ENCODE data around the gene IPO4.
"Not testable (repeated sequence)": the region's sequence is repeated elsewhere in the genome, so short reads cannot be mapped to it uniquely, and the experiment has no call there.

Gene IPO4

GRCh38 chr14:24188251-24189058, at the start of gene IPO4:
TSS of gene IPO4 (minus strand) at chr14:24188816. CDS start at chr14:24188787, 29 bp downstream.
- peak; percentile 98 for DNase-seq (ENCODE audit: low spot score)

- DNase-seq (ENCODE audit: low spot score), result no peak
These were observed 49.5 kb upstream of the IPO4 start for GRCh38 chr14:24238123-24238522.

GRCh38 chr14:24237463-24237955, 48.9 kb upstream of the IPO4 start:
- no peak for DNase-seq (ENCODE audit: low spot score)

- no peak for DNase-seq (ENCODE audit: low spot score)
These were observed 48.3 kb upstream of the IPO4 start for GRCh38 chr14:24236689-24237462.

- no peak for DNase-seq (ENCODE audit: low spot score)
These were observed 47.4 kb upstream of the IPO4 start for GRCh38 chr14:24235804-24236688.

GRCh38 chr14:24234095-24235005, 45.7 kb upstream of the IPO4 start:
- DNase-seq (ENCODE audit: low spot score), result no peak

GRCh38 chr14:24233538-24233866, 44.9 kb upstream of the IPO4 start:
- DNase-seq (ENCODE audit: low spot score), result no peak

- DNase-seq (ENCODE audit: low spot score), result peak; percentile 81
These were observed 44.3 kb upstream of the IPO4 start, which contains the start of gene GMPR2 for GRCh38 chr14:24232645-24233537. TSS of gene GMPR2 (plus strand) at chr14:24232929. CDS start at chr14:24233254, 325 bp downstream.

GRCh38 chr14:24232121-24232644, 43.6 kb upstream of the IPO4 start, which contains the start of gene NEDD8:
TSS of gene NEDD8 (minus strand) at chr14:24232367. CDS start at chr14:24232267, 100 bp downstream.
- DNase-seq (ENCODE audit: low spot score), result peak; percentile 95

GRCh38 chr14:24231263-24232120, 42.9 kb upstream of the IPO4 start:
- DNase-seq (ENCODE audit: low spot score), result no peak

- no peak for DNase-seq (ENCODE audit: low spot score)
These were observed 40.3 kb upstream of the IPO4 start for GRCh38 chr14:24228902-24229301.

GRCh38 chr14:24226473-24226872, 37.9 kb upstream of the IPO4 start:
- DNase-seq (ENCODE audit: low spot score), result no peak

- peak; percentile 73 for DNase-seq (ENCODE audit: low spot score)
These were observed 36.0 kb upstream of the IPO4 start for GRCh38 chr14:24224618-24225071.

- DNase-seq (ENCODE audit: low spot score), result not testable (repeated sequence)
These were observed 34.4 kb upstream of the IPO4 start for GRCh38 chr14:24222987-24223386.

- no peak for DNase-seq (ENCODE audit: low spot score)
These were observed 30.9 kb upstream of the IPO4 start for GRCh38 chr14:24219521-24219920.

- no peak for DNase-seq (ENCODE audit: low spot score)
These were observed 30.5 kb upstream of the IPO4 start for GRCh38 chr14:24219080-24219479.

GRCh38 chr14:24216876-24217275, 28.3 kb upstream of the IPO4 start:
- not testable (repeated sequence) for DNase-seq (ENCODE audit: low spot score)

- DNase-seq (ENCODE audit: low spot score), result no peak
These were observed 27.7 kb upstream of the IPO4 start for GRCh38 chr14:24216345-24216699.

All from GM03348 (cell line).